GM04503 (cell line): Measurements from ENCODE around the gene FAM20B.
A peak's percentile ranks its signal among the peaks of the same experiment; 100 is the strongest.
"Not testable (repeated sequence)": the region's sequence is repeated elsewhere in the genome, so short reads cannot be mapped to it uniquely, and the experiment has no call there.

Source experiments
- DNase-seq: peaks from one replicate; pipeline ENCODE4 v3.0.0-alpha.2; 2012; ENCODE audit warnings: low read depth

FAM20B gene

GRCh38 chr1:179025125-179025974 lies at the start of gene FAM20B:
FAM20B (plus strand) TSS chr1:179025894; CDS start chr1:179043848, 17,954 bp downstream.
- no peak for DNase-seq

- no peak for DNase-seq
Observed at GRCh38 chr1:178976541-178976940, 49.2 kb upstream of the FAM20B start.

GRCh38 chr1:178986204-178986603 lies 39.5 kb upstream of the FAM20B start:
- DNase-seq, result no peak

- not testable (repeated sequence) for DNase-seq
Observed at GRCh38 chr1:178988198-178988597, 37.5 kb upstream of the FAM20B start.

- DNase-seq, result no peak
Observed at GRCh38 chr1:178993559-178993958, 32.1 kb upstream of the FAM20B start.

GRCh38 chr1:178997428-178997827 lies 28.3 kb upstream of the FAM20B start:
- no peak for DNase-seq

GRCh38 chr1:178998295-178998694 lies 27.4 kb upstream of the FAM20B start:
- no peak for DNase-seq

- DNase-seq, result no peak
Observed at GRCh38 chr1:178999061-178999460, 26.6 kb upstream of the FAM20B start.

GRCh38 chr1:179001451-179001850 lies 24.2 kb upstream of the FAM20B start:
- DNase-seq, result no peak

- DNase-seq, result not testable (repeated sequence)
Observed at GRCh38 chr1:179002064-179002463, 23.6 kb upstream of the FAM20B start.

GRCh38 chr1:179002552-179003345 lies 22.9 kb upstream of the FAM20B start:
- DNase-seq, result no peak

GRCh38 chr1:179003512-179004066 lies 22.1 kb upstream of the FAM20B start:
- DNase-seq, result no peak

GRCh38 chr1:179007233-179007632 lies 18.5 kb upstream of the FAM20B start:
- no peak for DNase-seq

- DNase-seq, result no peak
Observed at GRCh38 chr1:179010671-179011070, 15.0 kb upstream of the FAM20B start.

- DNase-seq, result no peak
Observed at GRCh38 chr1:179012038-179012437, 13.7 kb upstream of the FAM20B start.

GRCh38 chr1:179014123-179014522 lies 11.6 kb upstream of the FAM20B start:
- no peak for DNase-seq

- DNase-seq, result no peak
Observed at GRCh38 chr1:179015396-179015795, 10.3 kb upstream of the FAM20B start.

- peak; percentile 85 for DNase-seq
Observed at GRCh38 chr1:179016706-179017382, 8.8 kb upstream of the FAM20B start.

GRCh38 chr1:179017383-179018326 lies 8.0 kb upstream of the FAM20B start:
- DNase-seq, result no peak

GRCh38 chr1:179021873-179022272 lies 3.8 kb upstream of the FAM20B start:
- no peak for DNase-seq
